Stimulated activated CD8-positive, alpha-beta memory T cell treated with anti-CD3 and anti-CD28 coated beads, Interleukin-7, amount 100 ng/mL, for 1 hour (primary cell): ENCODE data around the gene MOSMO.
A peak's percentile ranks its signal among the peaks of the same experiment; 100 is the strongest.
"Not testable (repeated sequence)": the region's sequence is repeated elsewhere in the genome, so short reads cannot be mapped to it uniquely, and the experiment has no call there.

Experiments used
- DNase-seq, 2 donors: peaks; one replicate each; pipeline ENCODE4 v3.0.0-alpha.2; 2020; ENCODE audit warnings: low read depth in 2 of 2

MOSMO gene

DNA sequence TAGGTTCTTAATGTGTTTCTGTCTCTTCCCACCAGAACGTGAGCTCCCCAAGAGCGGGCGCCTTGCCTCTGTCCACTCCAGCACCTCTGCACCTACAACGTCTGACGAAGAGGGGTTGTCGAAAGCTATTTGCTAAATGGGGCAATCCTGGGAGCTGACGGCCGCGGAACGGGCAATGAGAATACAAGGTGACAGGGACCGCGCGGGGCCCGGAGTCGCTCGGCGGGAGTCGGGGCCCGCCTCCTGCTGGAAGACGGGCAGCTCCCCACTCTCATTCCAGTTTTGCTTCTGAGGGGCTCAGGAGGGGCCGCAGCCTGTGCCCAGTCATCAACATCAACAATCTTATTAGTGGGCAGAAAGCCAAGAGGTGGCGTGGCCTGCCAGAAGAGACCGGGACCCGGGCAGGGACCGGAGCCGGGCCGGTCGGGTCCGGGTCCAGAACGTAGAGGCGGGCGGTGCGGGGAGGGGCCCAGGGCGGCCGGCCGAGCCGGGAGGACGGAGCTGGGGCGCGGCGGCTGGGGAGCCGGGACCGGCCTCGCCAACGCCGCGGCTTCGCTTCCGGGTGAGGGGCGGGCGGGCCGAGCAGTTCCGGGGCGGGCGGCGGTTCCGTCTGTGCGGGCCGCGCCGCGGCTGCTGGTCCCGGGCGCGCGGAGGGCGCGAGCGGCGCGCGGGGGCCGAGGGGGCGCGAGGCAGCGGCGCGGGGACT is at the start of gene MOSMO:
Gene MOSMO (plus strand): TSS at position 603 of the 706 bp plus-strand sequence. CDS start 191 bp downstream, outside the sequence.
- DNase-seq, result peak; percentile 32 to 35

DNA sequence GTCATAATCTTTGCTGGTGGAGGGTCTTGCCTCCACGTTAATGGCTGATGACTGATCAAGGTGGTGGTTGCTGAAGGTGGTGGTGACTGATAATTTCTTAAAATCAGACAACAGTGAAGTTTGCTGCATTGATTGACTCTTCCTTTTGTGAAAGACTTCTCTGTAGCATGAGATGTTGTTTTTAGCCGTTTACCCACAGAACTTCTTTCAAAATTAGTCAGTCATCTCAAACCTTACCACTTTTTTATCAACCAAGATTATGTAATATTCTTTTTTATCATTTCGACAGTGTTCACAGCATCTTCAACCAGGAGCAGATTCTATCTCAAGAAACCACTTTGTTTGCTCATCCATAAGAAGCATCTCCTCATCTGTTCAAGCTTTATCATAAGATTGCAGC is 48.9 kb upstream of the MOSMO start:
- no peak for DNase-seq

DNA sequence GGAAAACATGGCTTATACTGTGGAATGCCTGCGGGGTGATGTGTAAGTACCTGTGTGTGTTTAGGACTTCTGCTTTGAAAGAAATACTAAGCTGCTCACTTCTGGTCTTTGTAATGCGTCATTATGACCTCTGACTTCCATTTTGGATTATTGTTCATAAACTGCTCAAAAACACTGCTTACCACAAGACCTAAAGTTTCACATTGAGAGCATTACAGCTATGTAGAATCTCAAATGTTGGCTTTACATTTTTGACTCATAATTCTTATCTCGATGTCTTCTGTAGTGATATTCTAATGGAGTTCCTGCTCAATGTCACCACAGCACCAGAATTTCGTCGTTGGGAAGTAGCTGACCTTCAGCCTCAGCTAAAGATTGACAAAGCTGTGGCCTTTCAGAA is 45.4 kb upstream of the MOSMO start:
- DNase-seq, result no peak

DNA sequence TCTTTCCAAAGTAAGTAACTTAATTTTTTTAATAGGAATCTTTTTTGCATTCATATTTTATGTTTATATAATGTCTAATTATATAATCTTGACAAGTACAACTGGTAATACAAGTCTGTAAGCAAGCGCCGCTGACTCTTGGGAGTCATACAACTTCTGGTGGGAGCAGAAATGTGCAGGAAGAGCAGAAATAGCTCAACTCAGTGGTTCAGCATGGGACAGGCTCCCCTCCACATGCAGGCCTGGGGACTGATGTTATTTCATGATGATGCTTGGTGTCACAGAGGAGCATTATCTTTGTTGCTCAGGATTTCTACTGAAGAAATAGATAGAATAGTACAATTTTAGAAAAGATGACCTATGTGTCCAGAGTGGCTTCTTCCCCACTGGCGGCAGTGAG is 44.0 kb upstream of the MOSMO start:
- DNase-seq, result no peak

DNA sequence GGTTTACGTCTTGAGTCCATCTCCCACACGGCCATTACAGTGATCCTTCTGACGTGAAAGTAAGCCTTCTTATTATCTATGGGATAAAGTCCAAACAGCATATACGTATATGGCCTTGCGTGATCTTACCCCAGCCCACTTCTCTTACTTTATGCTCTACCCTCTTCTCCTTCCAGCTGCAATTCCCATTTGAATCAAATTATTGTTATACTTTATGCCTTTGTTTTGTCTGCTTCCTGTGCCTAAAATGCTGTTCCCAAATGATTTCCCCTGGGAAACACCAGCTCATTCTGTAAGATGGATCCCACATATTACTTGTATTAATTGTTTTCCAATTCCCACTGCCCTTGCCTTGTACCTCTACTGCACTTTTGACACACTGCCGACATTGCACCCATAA is 43.6 kb upstream of the MOSMO start:
- DNase-seq, result no peak

DNA sequence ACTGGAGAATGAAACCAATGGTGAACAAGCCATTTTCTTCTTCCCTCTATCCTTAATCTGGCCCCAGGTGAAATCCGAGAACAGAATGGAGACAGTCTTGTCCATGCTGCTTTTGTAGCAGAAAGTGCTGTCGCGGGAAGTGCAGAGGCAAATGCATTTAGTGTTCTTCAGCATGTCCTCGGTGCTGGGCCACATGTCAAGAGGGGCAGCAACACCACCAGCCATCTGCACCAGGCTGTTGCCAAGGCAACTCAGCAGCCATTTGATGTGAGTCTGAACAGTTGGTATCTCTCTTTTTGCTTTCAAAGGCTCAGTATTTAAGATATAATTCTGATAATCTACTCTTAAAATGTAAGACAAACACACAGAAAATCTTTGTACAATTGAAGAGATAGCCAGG is 36.1 kb upstream of the MOSMO start:
- DNase-seq, result no peak

DNA sequence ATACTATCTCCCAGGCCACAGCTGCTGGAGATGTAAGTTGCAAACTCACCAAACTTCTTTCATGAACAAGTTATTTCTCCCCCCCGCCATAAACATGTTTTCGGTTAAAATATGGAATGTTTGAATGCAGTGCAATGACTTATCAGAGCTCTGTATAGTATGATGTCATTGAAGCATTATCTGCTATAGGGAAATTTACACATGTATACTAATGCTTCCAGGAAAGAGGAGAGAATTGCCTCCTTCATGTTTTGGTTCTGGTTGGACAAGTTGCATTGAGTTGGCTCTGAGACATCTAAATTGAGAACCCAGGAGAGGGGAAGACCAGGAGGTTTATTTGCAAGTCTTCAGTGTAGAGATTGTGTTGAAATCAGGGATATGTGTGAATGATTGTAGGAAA is 34.0 kb upstream of the MOSMO start:
- DNase-seq, result no peak

DNA sequence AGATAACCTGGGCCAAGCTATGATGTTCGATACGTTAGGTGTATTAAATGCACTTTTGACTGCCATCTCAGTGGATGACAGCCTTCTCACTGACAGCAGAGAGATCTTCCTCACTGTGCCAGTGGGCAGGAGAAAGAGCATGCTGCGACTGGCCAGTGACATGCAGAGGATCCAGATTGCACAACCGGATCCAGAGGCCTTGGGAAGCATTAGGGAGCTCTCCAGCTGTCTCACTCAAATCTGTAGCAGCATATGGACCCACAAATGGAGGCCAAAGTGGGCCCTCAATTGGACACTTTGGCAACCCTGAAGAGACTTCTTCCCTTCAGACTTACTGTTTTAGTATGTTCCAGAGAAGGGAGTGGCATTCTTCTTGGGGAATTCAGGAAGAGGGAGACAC is 27.9 kb upstream of the MOSMO start:
- no peak for DNase-seq

DNA sequence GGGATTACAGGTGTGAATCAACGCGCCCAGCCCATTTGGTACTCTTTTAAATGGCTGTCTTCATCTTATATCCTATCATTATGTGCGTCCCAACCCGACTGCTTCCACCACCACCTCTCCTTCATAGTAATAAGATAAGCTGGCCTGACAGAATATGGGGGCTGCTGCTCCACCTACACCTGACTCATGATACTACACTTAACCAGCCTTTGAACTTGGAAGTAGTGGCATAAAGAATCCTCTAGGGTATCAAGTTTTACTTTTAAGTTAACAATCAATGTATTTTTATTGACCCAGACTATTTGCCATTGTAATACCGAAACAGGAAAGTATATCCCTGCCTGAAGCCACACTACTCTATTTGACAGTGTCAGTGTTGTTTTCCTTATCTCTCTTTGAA is 25.8 kb upstream of the MOSMO start:
- DNase-seq, result no peak

DNA sequence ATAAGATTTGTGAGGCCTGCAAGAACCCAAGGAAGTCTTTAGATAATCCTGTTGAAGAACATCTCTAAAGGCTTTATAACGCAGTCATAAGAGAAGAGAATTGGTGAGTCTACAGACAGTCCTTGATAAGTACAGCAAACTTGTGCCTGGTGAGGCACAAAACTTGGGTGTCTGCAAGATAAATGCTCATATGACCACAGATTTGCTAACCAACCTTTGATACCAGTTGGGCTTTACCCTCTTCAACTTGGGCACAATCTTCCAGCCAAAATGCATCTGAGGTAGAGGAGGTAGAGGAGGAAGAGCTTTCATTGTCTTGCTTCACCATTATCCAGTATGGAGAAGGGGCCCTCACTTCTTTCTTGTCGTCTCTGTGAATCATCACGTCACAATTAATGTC is 23.8 kb upstream of the MOSMO start:
- DNase-seq, result no peak

DNA sequence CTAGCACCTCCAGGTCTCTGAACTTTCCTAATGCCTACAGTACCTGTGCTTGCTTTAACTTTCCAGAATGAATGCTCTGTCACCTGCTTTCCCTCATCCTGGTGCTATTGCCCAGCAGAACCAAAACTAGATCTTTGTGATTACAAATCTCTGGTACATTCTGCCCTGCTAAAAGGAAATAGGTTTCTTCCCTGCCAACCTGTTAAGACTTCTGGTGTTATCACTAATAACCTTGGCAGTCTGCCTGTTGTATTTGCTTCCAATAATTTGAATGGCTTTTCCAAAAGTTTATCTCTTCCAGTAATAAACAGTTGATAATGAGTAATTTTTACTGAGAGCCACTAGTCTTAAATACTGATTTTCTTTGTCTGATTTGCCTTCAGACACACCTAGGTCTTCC is 22.4 kb upstream of the MOSMO start:
- no peak for DNase-seq

DNA sequence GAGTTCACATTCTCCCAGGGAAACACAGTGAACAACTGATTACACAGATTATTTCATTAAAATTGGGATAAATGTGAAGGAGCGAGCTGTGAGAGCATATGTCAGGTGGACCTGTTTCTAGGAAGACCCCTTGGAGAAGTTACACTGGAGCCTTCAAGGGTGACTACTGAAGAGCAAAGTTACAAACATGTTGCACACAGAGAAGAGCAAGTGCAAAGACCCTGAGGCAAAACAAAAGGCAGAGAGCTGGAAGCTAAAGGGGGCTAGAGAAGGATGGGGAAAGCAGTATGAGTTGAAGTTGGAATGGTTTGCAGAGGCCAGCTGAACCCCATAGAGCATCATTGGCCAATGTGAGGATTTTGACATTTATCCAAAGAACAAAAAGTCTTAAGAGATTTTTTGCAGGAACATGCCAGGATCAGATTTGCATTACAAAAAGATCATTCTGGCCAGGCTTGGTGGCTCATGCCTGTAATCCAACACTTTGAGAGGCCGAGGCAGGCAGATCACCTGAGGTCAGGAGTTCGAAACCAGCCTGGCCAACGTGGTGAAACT is 21.1 kb upstream of the MOSMO start:
- no peak for DNase-seq

DNA sequence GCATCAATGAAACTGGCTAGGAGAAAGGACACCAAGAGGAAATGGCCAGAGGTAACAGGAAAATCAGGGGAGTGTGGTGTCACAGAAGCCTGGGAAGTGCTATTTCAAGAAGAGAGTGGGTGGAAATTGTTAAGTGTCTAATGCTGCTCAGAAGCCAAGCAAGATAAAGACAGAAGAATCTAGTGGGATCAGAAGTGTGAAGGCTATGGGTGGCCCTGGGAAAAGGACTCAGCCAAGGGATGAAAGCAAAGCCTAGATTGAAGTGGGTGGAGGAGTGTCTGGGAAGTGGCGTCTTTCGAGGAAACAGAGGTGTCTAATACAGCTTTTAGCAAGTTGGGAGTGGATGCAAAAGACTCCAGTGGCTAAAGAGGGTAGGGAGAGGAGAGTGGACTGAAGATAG is 20.4 kb upstream of the MOSMO start:
- DNase-seq, result no peak

DNA sequence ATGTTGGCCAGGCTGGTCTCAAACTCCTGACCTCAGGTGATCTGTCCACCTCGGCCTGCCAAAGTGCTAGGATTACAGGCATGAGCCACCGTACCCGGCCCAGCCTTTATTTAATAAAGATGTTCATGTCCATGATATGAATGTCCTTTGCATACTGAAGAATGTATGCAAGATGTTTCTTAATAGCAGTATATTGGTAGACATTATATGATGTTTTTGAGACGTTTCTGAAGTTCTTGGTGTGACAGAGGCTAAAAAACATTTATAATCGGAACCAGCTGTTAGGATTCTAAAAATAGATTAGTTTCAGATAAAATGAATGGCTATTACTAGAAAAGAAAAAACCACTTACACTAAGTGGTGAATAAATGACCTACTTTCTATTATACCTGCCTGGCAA is 18.8 kb upstream of the MOSMO start:
- DNase-seq, result no peak

DNA sequence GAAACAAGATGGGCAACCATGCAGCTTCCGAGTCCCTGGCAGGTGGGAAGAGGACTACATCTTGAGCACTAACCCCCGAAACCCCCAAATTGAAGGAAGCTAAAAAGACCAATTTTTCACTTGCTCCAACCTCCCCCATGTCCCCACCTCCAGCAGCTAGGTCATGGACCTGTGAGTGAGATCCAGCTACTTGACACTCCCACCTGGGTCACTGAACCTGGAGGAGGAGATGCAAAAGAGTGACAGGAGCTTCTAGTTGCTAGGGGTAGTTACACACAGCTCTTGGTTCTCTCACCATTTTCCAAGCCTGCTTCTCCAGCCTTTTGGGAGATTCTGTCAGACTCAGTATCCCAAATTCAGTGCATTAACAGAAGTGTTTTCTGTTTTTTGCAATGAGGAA is 18.2 kb upstream of the MOSMO start:
- no peak for DNase-seq

DNA sequence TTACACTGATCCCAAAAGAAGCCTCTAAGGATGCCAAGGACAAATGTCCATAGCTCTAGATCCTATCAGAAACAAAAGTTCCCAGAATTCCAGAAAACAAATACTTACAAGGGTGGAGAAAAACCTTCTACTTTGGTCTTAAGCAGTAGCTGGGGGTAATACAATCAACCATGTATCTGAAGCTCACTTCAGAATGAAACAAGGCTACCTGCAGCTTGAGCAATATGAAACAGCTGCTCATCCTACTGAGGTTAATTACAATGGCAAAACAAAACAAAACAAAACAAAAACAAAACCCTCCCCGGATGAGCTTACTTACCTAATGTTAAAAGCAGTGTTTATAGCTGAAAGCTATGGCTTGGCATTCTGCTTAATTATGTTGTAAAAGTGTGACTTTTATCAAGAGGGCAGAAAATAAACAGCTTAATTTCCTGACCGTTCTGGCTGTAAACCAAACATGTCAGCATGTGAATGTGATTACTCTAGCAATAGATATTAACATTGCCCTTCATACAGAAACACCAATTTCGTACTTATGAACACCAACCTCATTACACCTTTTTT is 17.4 kb upstream of the MOSMO start:
- no peak for DNase-seq

DNA sequence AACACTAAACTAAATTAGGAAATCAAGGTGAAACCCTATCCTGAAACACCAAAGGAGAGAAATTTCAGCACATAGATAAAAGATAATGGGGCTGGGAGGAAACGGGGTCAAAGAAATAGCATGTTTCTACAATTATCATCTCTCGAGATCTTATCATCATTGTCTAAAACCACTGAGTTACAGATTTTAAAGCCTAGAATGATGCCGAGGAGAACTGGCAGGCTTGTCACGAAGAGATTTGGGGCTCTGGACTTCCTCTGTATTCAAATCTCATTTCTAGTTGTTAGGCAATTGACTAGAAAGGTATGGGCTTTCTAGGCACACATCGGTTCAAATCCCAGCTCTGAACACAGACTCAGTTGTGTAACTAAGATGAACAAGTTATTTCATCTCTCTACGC is 16.3 kb upstream of the MOSMO start:
- DNase-seq, result no peak

DNA sequence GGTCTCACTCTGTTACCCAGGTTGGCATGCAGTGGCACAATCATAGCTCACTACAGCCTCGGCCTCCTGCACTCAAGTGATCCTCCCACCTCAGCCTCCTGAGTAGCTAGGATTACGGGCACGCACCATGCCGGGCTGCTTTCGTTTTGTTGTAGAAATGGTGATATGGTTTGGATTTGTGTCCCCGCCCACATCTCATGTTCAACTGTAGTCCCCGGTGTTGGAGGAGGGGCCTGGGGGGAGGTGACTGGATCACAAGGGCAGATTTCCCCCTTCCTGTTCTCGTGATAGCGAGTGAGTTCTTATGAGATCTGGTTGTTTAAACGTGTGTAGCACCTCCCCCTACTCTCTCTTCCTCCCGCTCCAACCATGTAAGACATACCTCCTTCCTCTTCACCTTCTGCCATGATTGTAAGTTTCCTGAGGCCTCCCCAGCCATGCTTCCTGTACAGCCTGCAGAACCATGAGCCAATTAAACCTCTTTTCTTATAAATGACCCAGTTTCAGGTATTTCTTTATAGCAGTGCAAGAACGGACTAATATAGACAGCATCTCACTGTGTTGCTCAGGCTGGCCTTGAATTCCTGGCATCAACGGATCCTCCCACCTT is 12.9 kb upstream of the MOSMO start:
- DNase-seq, result no peak

DNA sequence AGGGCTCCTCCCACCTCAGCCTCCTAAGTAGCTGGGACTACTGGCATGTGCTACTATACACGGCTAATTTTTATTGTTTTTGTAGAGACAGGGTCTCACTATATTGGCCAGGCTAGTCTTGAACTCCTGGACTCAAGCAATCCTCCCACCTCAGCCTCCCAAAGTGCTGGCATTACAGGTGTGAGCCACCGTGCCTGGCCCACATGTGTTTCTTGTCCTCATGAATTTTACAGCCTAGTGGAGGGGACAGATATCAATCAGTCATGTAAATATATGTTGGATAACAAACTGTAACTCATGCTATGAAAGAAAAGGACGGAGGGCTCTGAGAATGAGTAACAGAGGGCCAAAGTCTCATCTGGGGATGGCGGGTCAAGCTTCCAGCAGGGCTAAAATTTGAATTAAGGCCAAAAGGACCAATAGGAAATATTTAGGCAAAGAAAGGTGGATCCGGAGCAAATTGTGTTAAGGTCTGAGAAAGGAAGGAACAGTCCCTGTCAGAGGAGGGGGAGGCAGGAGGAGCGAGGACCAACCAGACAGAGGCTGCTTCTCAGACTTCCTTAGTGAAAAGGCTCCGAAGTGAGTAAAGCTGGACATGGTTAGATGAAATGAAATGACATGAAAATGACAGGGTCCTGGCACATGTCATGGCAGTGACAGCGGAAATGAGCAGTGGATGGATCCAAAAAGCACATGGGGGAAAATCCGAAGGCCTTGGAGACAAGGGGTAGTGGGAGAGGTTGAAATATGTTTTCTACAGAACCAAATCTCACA is 10.8 kb upstream of the MOSMO start:
- no peak for DNase-seq

DNA sequence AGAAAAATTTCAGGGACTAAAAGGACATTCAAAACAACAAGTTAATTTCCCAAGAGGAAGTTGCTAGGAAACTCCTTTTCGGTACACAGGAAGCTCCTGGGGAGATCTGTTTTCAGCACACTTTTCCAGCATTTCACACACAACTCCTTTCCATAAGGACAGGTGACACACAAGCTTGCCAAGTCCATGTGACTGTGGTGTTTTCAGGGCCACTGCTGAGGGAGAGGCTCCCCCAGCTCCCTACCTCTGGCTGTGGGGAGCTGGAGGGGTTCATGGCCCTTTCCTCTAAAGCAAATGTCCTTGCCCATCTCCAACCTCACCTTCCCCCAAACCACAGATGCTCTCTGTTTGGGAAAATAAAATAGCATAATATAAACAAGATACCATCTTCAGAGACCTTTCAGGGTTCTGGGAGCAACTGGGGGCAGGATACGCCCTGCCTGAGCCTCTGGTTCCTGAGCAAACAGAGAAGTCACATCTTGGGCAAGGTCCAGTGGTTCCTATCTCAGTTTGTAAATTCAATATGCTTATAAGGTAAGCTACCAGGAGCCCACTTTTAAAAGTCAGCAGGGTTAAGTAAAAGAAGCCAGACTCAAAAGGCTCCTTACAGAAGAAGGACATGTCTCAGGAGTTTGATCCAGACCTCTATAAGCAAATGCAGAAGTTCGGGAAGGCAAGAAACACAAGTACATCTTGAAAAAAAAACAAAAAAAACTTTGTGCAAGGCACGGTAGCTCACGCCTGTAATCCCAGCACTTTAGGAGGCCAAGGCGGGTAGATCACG is 10.0 kb upstream of the MOSMO start:
- DNase-seq, result no peak

DNA sequence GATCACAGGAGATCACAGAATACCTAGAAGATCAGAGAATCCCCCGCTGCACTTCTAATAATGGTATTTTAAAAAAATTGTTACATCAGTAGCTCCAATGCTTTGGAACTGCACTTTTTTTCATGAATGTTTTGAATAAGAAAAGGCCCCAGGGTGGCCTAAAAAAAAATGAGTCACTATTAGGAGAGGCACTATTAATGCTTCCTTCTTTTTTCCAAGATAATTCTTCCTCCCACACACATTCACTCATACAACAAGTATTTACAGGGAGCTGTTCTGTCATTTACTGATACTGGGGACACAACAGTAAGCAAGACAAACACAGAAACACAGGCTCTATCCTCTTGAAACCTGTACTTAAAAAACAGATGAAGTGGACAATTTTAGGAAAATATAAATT is 6.3 kb upstream of the MOSMO start:
- no peak for DNase-seq

DNA sequence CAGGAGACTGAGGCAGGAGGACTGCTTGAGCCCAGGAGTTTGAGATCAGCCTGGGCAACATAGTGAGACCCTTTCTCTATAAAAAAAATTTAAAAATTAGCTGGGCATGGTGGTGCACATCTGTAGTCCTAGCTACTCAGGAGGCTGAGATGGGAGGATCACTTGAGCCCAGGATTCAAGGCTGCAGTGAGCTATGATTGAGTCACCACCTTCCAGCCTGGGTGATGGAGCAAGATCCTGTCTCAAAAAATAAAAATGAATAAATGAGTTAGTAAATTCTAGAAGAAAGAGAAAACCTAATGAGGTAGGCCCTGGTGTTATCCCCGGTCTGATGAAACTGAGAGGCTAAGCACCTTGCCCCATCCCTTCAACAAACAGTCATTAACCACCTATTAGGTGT is 5.9 kb upstream of the MOSMO start:
- DNase-seq, result not testable (repeated sequence)
